HL-60/S4 treated with retinoic acid at 250 ng/mL for 4 days and 3 days (cell line): ENCODE measurements around the gene SPOP.
"Not testable (repeated sequence)": the region's sequence is repeated elsewhere in the genome, so short reads cannot be mapped to it uniquely, and the experiment has no call there.

ENCODE experiments used
- in situ Hi-C: fragments of 300-500 bp; cut with MboI; formaldehyde crosslinking; loops from 2 replicates; pipeline ENCODE4 v1.7.0; 2022; ENCODE audit warnings: low sequenced_read_pairs

SPOP gene

GRCh38 chr17:49696233-49696761 lies 18.4 kb upstream of the SPOP start:
- in situ Hi-C loops, result no loop called here

DNA sequence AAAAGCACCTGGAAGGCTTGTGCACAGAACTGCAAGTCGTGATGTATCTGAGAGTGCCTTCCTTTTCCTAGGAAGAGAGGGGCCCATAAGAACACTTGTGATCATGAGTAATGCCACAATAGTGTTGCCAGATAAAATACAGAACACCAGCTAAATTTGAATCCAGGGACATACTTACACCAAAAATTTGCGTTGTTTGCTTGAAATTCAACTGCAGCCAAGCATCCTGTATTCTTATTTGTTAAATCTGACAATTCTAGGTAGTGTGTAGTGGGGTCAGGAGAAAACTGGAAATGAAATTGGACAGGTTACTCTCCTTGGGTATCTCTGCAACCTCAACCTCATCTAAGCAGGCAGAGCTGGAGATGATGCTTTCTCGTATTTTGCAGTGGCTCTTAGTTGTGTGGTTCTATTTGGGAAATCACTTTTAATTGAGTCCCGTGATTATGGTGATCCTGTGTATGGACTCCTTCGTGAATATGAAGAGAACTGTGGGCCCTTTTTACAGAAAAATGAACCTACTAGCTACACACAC lies 17.9 kb upstream of the SPOP start:
- in situ Hi-C loops, result no loop called here

DNA sequence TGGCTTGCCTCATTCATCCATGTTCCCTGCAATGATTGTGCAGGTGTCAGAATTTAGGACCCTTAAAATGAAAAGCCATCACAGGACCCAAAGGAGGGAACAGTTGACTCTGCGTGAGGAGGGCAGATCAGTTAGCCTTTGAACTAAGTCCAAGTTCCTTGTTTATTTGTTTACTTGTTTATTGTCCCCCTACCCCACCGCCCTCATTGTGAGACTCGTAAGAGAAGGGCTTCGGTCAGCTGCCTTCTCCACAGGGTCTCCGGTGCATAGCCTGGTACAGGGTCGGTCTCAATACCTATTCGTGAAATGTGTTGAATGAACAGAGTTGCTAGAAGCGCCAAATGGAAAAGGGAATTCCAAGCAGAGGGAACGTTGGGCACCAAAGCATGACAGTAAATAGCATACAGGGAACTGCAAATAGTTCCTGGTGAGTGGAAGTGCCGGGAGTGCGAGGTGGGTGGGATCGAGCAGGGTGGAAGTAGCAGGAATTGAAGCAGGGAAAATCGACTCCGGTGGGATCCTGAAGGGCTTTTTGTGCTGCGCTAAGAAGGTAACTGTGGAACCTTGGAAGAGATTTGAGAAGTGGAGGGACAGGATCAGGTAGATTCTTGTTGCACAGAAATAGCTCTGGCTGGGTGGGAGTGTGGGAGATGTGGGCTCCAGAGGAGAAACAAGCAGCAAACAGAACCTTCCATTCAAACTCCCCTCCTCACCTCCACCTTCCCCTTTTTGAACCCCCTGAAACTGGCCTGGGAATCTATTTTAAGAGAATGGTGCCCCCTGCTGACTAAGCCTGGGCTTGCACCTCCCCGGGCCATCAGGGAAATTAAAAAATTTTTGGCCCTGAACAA lies 17.2 kb upstream of the SPOP start:
- in situ Hi-C loops, result no loop called here

DNA sequence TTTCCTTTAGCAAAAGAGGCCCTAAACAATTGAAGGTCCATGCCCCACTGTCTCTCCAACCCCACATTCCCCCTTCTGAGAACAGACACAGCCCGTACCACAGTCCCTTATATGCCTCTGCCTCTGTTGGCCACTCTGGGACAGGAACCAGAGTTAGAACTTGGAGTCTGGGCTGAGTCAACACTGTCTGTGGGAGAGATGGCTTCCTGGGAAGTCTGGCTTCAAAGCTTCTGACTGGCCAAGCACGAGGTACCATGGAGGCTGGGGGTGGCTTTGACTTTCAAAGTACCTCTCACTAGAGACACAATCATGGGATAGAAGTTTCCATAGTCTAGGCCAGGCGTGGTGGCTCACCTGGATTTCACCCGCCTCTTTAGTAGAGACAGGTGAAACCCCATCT lies 14.9 kb upstream of the SPOP start:
- in situ Hi-C loops, result no loop called here

DNA sequence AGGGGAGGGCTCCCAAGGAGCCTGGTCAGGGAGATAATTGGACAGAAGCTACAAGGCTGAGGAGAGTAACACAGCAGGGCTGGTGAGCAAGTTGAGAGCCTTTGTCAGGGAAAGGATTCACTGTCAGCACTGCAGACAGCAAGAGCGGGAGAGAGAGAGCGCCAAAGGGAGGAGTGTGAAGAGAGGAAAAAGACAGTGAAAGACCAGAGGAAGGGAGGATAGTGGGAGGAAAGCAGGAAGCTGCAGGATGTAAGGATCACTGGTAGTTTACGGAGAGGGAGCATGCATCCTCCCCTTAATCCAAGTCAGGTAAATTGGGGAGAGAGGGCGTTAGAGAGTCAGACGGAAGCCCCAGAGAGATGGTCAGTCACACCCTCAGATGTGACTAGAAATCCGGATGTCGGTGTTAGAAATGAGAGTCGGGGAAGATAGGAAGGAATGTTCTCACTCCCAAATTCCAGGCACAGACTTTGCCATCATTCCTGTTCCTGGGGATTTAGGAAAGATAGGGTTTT lies 13.8 kb upstream of the SPOP start:
- in situ Hi-C loops, result no loop called here

- in situ Hi-C loops, result no loop called here
These were observed 13.3 kb upstream of the SPOP start for GRCh38 chr17:49691086-49691676.

- in situ Hi-C loops, result no loop called here
These were observed 12.4 kb upstream of the SPOP start for GRCh38 chr17:49690256-49690655.

DNA sequence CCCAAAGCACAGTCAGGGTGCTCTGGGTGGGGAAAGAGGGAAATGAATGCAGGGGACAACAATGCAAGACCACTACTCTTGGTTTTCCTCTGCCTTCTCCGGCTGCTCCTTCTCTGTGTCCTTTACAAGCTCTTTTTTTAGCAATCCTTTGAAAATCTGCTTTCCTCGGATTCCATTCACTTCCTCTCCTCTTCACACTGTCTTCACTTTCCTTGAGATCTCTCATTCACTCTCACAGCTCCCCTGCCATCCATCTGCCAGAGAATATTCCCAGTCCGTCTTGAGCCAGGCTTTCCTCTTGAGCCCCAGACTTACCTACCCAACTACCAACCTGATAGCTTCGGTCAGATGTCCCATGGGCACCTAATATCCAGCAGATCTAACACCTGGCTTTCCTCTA lies 11.0 kb upstream of the SPOP start:
- in situ Hi-C loops, result no loop called here

DNA sequence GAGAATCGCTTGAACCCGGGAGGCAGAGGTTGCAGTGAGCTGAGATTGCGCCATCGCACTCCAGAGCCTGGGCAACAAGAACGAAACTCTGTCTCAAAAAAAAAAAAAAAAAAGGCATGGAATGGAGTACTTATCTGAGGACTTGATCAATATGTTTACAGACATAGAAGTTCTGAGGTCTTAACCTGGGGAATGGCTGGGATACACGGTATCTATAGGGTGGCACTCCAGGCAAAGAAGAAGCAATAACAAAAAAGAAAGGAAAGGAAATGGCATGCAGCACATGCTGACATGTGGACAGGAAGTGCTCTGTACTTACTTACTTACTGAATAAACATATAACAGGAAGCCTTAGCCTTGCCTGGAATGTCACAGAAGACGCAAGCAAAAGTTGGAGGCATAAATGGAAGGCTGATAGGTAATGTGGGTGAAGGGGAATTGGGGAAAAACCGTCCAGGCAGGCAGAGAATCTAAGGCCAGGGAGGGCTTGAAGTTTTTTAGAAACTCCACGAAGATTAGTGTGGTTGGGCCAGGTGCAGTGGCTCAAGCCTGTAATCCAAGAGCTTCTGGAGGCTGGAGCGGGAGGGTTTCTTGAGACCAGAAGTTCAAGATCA lies 10.1 kb upstream of the SPOP start:
- in situ Hi-C loops, result no loop called here

- in situ Hi-C loops, result no loop called here
These were observed 3.4 kb upstream of the SPOP start for GRCh38 chr17:49681106-49681979.

DNA sequence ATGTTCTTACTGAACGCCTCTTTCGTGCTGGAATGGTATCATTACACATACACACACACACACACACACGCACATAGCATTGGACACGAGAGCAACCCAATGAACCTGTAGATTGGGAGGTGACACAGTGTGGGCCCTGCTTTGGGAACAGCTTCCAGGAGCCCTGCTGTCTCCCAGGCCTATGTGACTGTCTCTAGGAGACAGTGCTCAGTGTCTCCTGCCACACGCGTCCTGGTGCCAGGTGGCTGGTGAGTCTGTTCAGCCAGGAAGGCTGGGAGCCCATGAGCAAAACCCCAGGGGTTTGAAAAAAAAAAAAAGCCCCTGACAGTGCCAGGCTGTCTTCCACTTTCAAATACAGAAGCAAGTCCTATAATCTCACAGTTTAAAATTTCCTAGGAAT lies 2.4 kb upstream of the SPOP start:
- in situ Hi-C loops, result no loop called here

- in situ Hi-C loops, result no loop called here
These were observed 564 bp downstream of the SPOP start for GRCh38 chr17:49677134-49677932.

DNA sequence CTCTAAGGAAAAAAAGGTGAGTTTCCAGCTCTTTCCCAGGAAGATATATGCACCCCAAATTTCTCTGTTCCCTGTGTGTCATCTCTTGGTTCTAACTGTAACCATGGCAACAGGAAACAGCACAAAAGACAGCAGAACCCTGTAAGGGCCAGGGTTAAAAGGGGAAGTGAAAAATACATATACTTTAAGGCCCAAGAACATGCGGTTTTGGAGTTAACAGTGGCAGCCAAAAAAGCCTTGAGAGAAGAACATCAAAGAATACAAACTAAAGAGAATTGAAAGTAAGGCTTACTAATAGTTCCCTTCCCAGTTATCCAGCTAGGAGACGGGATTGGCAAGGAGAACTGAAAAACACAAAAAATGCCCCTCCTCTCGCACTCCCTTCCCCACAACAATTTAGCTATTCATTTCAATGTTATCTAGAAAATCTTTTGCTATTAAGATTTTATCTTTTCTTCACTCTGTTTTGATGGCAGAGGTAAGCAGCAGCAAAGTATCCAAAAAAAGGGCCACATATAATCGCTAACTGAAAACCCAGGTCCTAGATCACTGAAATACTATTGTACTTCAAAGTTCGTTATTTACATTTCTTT lies 1.5 kb downstream of the SPOP start:
- in situ Hi-C loops, result no loop called here

DNA sequence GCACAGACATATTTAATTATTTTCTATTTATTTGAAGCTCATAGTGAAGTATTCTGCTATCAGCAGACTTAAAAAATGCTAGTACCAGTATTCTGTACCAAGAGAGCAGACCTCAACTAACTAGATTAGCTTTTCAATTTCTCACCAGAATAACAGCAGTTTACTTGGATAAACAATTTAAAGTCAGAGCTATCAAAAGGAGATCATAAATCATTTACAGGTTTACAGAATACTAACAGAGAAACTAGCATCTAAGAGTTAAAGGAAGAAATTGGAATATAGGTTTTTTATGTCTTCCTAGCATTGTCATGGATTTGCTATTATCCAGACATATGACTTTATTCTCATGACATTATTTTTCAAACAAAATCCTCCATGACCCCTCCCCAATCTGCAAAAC lies 3.4 kb downstream of the SPOP start:
- in situ Hi-C loops, result no loop called here

DNA sequence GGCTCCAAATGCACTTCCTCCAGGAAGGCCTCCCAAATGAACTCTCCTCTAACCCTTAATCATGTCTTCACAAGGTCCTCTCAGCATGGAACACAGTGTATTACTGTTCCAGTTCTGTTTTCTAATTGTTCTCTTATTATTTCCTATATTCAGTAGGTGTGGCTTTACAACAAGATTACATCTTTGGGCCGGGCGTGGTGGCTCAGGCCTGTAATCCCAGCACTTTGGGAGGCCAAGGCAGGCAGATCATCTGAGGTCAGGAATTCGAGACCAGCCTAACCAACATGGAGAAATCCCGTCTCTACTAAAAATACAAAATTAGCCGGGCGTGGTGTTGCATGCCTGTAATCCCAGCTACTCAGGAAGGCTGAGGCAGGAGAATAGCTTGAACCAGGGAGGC lies 4.2 kb downstream of the SPOP start:
- in situ Hi-C loops, result not testable (repeated sequence)

- in situ Hi-C loops, result no loop called here
These were observed 7.3 kb downstream of the SPOP start for GRCh38 chr17:49670641-49671040.

GRCh38 chr17:49670002-49670401 lies 7.9 kb downstream of the SPOP start:
- in situ Hi-C loops, result no loop called here

DNA sequence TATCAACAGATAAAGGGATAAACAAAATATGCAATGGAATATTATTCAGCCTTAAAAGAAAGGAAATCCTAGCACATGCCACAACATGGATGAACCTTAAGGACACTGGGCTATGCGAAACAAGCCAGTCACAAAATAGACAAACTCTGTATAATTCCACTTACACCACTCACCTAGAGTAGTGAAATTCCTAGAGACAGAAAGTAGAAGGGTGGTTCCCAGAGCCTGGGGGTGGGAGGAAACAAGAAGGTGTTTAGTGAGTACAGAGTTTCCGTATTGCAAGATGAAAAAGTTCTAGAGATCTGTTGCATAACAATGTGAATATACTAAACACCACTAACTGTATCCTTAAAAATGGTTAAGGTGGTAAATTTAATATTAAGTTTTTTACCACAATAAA lies 10.0 kb downstream of the SPOP start:
- in situ Hi-C loops, result no loop called here

GRCh38 chr17:49664706-49665211 lies 13.1 kb downstream of the SPOP start:
- in situ Hi-C loops, result no loop called here
